Natural killer cell (primary cell): ENCODE measurements around the gene EMC10. TPM values are rescaled to one million over a fixed set of nuclear protein-coding genes. Genes with fewer than 3 reads are reported as not detected.

ENCODE experiments used
- ATAC-seq, 3 donors: fragments of 150-1000 bp in 2 of 3; fragments of 200-7000 bp in 1 of 3; cut with Tn5 transposase; 1 replicate in 1 of 3; 2 replicates in 2 of 3; pipeline ENCODE4 v1.10.0; 2021; ENCODE audit warnings: mild to moderate bottlenecking in 2 of 3, moderate library complexity in 2 of 3
- DNase-seq, 2 donors: peaks; one replicate each; pipeline versions ENCODE4 v3.0.0 to v3.0.0-alpha.2; 2013 to 2021; ENCODE audit warnings: mixed read lengths in 1 of 2
- H3K27ac ChIP-seq: one replicate; pipeline ENCODE4 v1.5.1; 2013; ENCODE audit warnings: mild to moderate bottlenecking, low read length
- H3K27me3 ChIP-seq: one replicate; pipeline ENCODE4 v1.6.1; 2013; ENCODE audit warnings: low read length; ENCODE audit not compliant: control insufficient read depth, insufficient read depth
- H3K36me3 ChIP-seq: one replicate; pipeline ENCODE4 v1.6.1; 2013; ENCODE audit warnings: low read length; ENCODE audit not compliant: control insufficient read depth, insufficient read depth
- H3K4me1 ChIP-seq: one replicate; pipeline ENCODE4 v1.6.1; 2013; ENCODE audit warnings: low read length; ENCODE audit not compliant: control insufficient read depth, insufficient read depth
- H3K4me3 ChIP-seq: one replicate; pipeline ENCODE4 v1.5.1; 2013; ENCODE audit warnings: low read length
- H3K9me3 ChIP-seq: one replicate; pipeline ENCODE4 v1.6.1; 2013; ENCODE audit warnings: low read length; ENCODE audit not compliant: control insufficient read depth, insufficient read depth
- H3K27ac Mint-ChIP-seq, 2 donors: one replicate each; pipeline ENCODE4 v1.8.0; 2022; ENCODE audit warnings: mild to moderate bottlenecking in 2 of 2, mixed read lengths in 2 of 2, moderate library complexity in 1 of 2
- H3K27me3 Mint-ChIP-seq, 2 donors: one replicate each; pipeline ENCODE4 v1.8.0; 2022; ENCODE audit warnings: low read depth in 2 of 2, mixed read lengths in 2 of 2
- H3K36me3 Mint-ChIP-seq: one replicate; pipeline ENCODE4 v1.8.0; 2022; ENCODE audit warnings: mixed read lengths
- H3K4me1 Mint-ChIP-seq, 2 donors: one replicate each; pipeline ENCODE4 v1.8.0; 2022; ENCODE audit warnings: mixed read lengths in 2 of 2
- H3K4me3 Mint-ChIP-seq: one replicate; pipeline ENCODE4 v1.8.0; 2022; ENCODE audit warnings: mild to moderate bottlenecking, moderate library complexity, mixed read lengths
- H3K9me3 Mint-ChIP-seq, 2 donors: one replicate each; pipeline ENCODE4 v1.8.0; 2022; ENCODE audit warnings: mixed read lengths in 2 of 2
- WGBS: methylation state at CpG from one replicate; pipeline ENCODE4 v1.1.7; 2013; ENCODE audit warnings: missing lambda C conversion rate; ENCODE audit not compliant: insufficient coverage; 5-methylcytosine and 5-hydroxymethylcytosine counted together
- intact Hi-C: fragments of 100-400 bp; cut with micrococcal nuclease; formaldehyde crosslinking; loops from one replicate; pipeline ENCODE4 v1.14.2; 2022
- total RNA-seq, 4 donors: library from RNA; stranded (reverse); fragments of 120-200 nt in 1 of 4; gene quantifications; one replicate each; pipeline versions ENCODE4 v1.2.3 to v1.2.4, GENCODE V29; 2013 to 2022
- TF ChIP-seq, protein P1 (sequence below): fragments of 200-600 bp; IDR thresholded peaks from one replicate; pipeline ENCODE4 v1.8.0; 2022; ENCODE audit warnings: antibody characterized with exemption

EMC10 gene
- total RNA-seq, 3 donors from 2014 or later (not counting 1 experiment from before 2014, with no cell fraction given), result 79.5 to 85.1 (median 80.1) TPM

DNA sequence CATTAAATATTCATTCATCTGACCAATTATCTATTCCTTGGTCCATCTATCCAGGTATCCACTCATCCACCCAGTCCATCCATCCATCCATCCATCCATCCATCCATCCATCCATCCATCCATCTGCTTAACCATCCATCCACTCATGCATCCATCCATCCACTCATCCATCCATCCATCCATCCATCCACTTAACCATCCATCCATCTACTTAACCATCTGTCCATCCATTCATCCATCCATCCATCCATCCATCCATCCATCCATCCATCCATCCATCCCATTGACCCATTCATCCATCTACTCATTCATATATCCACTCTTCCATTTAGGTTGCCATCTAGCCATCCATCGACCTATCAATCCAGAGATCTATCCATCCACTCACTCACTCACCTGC is 32.2 kb upstream of the EMC10 start:
- Mint-ChIP-seq H3K27me3 (peaks cover 0 to 7% of the 10 kb centered on the region in 2 donors), H3K27ac (no peak overlapping the region), H3K4me1 (no peaks in the 10 kb centered on the region), H3K36me3 (no peaks in the 10 kb centered on the region), H3K4me3 (no peak overlapping the region), H3K9me3 (peaks cover 0 to 2% of the 10 kb centered on the region in 2 donors)
- Histone ChIP-seq H3K36me3 (no peaks in the 10 kb centered on the region), H3K4me1 (no peaks in the 10 kb centered on the region), H3K27me3 (no peaks in the 10 kb centered on the region), H3K9me3 (no peaks in the 10 kb centered on the region), H3K27ac (no peak overlapping the region), H3K4me3 (no peak overlapping the region)
- 64% methylated on average over 1 of the region's 1 CpG for WGBS
- no peak for DNase-seq
- TF ChIP-seq, protein P1, sequence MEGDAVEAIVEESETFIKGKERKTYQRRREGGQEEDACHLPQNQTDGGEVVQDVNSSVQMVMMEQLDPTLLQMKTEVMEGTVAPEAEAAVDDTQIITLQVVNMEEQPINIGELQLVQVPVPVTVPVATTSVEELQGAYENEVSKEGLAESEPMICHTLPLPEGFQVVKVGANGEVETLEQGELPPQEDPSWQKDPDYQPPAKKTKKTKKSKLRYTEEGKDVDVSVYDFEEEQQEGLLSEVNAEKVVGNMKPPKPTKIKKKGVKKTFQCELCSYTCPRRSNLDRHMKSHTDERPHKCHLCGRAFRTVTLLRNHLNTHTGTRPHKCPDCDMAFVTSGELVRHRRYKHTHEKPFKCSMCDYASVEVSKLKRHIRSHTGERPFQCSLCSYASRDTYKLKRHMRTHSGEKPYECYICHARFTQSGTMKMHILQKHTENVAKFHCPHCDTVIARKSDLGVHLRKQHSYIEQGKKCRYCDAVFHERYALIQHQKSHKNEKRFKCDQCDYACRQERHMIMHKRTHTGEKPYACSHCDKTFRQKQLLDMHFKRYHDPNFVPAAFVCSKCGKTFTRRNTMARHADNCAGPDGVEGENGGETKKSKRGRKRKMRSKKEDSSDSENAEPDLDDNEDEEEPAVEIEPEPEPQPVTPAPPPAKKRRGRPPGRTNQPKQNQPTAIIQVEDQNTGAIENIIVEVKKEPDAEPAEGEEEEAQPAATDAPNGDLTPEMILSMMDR, result no peak
- no peak for ATAC-seq
- intact Hi-C loops, result no loop called here

GRCh38 chr19:50447053-50447452 is 29.3 kb upstream of the EMC10 start:
- intact Hi-C loops, result no loop called here
- Mint-ChIP-seq H3K36me3 (no peaks in the 10 kb centered on the region), H3K9me3 (peaks cover 0 to 2% of the 10 kb centered on the region in 2 donors), H3K4me1 (no peaks in the 10 kb centered on the region), H3K4me3 (no peak overlapping the region), H3K27me3 (peaks cover 0 to 3% of the 10 kb centered on the region in 2 donors), H3K27ac (no peak overlapping the region)
- WGBS, result 92% methylated on average over 5 of the region's 5 CpGs
- no peak for ATAC-seq
- TF ChIP-seq, protein P1, result no peak
- no peak for DNase-seq
- Histone ChIP-seq H3K27ac (no peak overlapping the region), H3K36me3 (no peaks in the 10 kb centered on the region), H3K9me3 (no peaks in the 10 kb centered on the region), H3K4me1 (no peaks in the 10 kb centered on the region), H3K4me3 (no peak overlapping the region), H3K27me3 (no peaks in the 10 kb centered on the region)

- Mint-ChIP-seq H3K9me3 (peaks cover 0 to 2% of the 10 kb centered on the region in 2 donors), H3K4me1 (no peaks in the 10 kb centered on the region), H3K27me3 (peaks cover 0 to 3% of the 10 kb centered on the region in 2 donors), H3K36me3 (no peaks in the 10 kb centered on the region), H3K4me3 (no peak overlapping the region), H3K27ac (no peak overlapping the region)
- H3K4me3 ChIP-seq, result no peak overlapping the region
- ATAC-seq, result no peak
- no peaks in the 10 kb centered on the region for H3K36me3 ChIP-seq
- H3K9me3 ChIP-seq, result no peaks in the 10 kb centered on the region
- no peaks in the 10 kb centered on the region for H3K4me1 ChIP-seq
- H3K27me3 ChIP-seq, result no peaks in the 10 kb centered on the region
- 92% methylated on average over 8 of the region's 10 CpGs for WGBS
- TF ChIP-seq, protein P1, result no peak
- intact Hi-C loops, result no loop called here
- H3K27ac ChIP-seq, result no peak overlapping the region
- DNase-seq, result no peak
Observed at GRCh38 chr19:50447750-50448149, 28.6 kb upstream of the EMC10 start.

DNA sequence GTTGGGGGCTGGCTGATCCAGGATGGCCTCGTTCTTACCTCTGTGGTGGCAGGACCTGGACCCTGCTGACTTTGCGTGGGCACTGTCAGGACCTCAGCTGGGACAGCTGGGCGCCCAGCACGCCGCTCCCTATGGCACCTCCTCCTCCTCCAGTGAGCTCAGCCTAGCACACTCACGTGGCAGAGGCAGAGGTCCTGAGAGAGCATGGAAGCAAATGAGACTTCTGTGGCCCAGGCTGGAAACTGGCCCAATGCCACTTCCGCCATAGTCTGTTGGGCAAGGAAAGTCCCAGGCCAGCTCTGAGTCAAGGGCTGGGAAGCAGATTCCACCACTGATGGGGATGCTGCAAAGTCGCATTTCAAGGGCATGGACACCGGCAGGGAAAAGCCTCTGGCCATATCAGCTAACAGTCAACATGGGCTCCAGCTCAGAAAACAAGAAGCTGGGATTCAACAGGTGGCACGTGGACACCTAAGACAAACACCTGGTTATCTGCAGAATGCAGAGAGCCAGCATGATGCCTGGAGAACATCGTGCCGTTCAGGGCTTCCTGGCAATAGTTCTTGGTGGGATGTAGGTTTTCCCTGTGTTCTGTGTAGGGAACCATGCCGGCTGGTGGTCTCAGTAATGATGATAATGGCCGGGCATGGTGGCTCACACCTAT is 26.9 kb upstream of the EMC10 start:
- ATAC-seq (no peak), DNase-seq (no peak)
- Histone ChIP-seq H3K27ac (no peak overlapping the region), H3K27me3 (no peaks in the 10 kb centered on the region), H3K36me3 (no peaks in the 10 kb centered on the region), H3K4me3 (no peak overlapping the region), H3K9me3 (no peaks in the 10 kb centered on the region), H3K4me1 (no peaks in the 10 kb centered on the region)
- no peaks in the 10 kb centered on the region for H3K4me1 Mint-ChIP-seq
- no peaks in the 10 kb centered on the region for H3K36me3 Mint-ChIP-seq
- H3K27ac Mint-ChIP-seq, result no peak overlapping the region
- no peak overlapping the region for H3K4me3 Mint-ChIP-seq
- peaks cover 0 to under 1% of the 10 kb centered on the region in 2 donors for H3K27me3 Mint-ChIP-seq
- intact Hi-C loops, result no loop called here
- TF ChIP-seq, protein P1, result no peak
- WGBS, result 89% methylated on average over 13 of the region's 14 CpGs
- no peaks in the 10 kb centered on the region for H3K9me3 Mint-ChIP-seq
